AG10803 (cell line): Measurements from ENCODE around the gene TSPAN14.
A peak's percentile ranks its signal among the peaks of the same experiment; 100 is the strongest.
"Not testable (repeated sequence)": the region's sequence is repeated elsewhere in the genome, so short reads cannot be mapped to it uniquely, and the experiment has no call there.

ENCODE experiments used
- DNase-seq: peaks from one replicate; pipeline ENCODE4 v3.0.0; 2010; ENCODE audit warnings: low read depth
- H3K4me3 ChIP-seq: 2 replicates; pipeline ENCODE4 v1.5.1; 2011; ENCODE audit warnings: mild to moderate bottlenecking, low read length, control low read depth
- CTCF ChIP-seq: conservative IDR thresholded peaks from 2 replicates; pipeline ENCODE4 v1.5.1; 2011; ENCODE audit warnings: mild to moderate bottlenecking, low read length, control low read depth, inconsistent platforms

The TSPAN14 gene

GRCh38 chr10:80472234-80473095 lies 18.4 kb downstream of the TSPAN14 start:
- H3K4me3 ChIP-seq: no peak overlapping the region
- no peak for TF ChIP-seq CTCF
- peak; percentile 72 for DNase-seq

GRCh38 chr10:80473096-80473657 lies 19.1 kb downstream of the TSPAN14 start:
- H3K4me3 ChIP-seq: no peak overlapping the region
- no peak for DNase-seq
- TF ChIP-seq CTCF: no peak

- no peak for TF ChIP-seq CTCF
Measured at GRCh38 chr10:80473692-80474596, 19.8 kb downstream of the TSPAN14 start.

GRCh38 chr10:80474597-80474910 lies 20.4 kb downstream of the TSPAN14 start:
- no peak for TF ChIP-seq CTCF
- DNase-seq: no peak
- no peak overlapping the region for H3K4me3 ChIP-seq

More at GRCh38 chr10:80473692-80474596, 19.8 kb downstream of the TSPAN14 start:
- H3K4me3 ChIP-seq: no peak overlapping the region
- DNase-seq: no peak

GRCh38 chr10:80474941-80475340 lies 20.8 kb downstream of the TSPAN14 start:
- no peak overlapping the region for H3K4me3 ChIP-seq
- DNase-seq: no peak
- no peak for TF ChIP-seq CTCF

- DNase-seq, H3K4me3 ChIP-seq: not testable (repeated sequence)
Measured at GRCh38 chr10:80475641-80476040, 21.5 kb downstream of the TSPAN14 start.

GRCh38 chr10:80476685-80477084 lies 22.6 kb downstream of the TSPAN14 start:
- TF ChIP-seq CTCF: no peak
- no peak overlapping the region for H3K4me3 ChIP-seq
- no peak for DNase-seq
